NCI-H226 (cell line): ENCODE data around the gene ATCAY.

Experiments used
- DNase-seq: peaks from one replicate; pipeline ENCODE4 v3.0.0-alpha.2; 2015

Gene ATCAY

DNA sequence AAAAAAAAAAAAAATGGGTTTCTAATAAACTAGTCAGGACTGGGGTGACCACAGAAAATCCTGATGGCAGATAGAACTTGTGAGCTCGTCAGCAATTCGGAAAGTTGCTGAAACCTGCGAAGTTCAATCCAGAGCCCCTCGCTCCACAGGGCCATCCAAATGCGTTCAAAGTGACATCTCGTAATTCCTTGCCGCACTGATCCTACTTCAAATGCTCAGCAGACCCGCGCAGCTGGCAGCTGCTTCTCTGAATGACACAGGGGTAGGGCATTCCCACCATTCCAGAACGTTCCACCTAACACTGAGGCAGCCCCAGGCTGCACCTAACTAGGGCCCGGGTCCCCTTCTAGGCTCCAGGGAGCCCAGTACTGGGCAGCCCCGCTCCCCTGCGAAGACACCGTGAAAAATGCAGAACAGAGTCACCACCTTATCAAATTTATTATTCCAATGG lies 95.2 kb downstream of the ATCAY start:
- DNase-seq, result no peak

DNA sequence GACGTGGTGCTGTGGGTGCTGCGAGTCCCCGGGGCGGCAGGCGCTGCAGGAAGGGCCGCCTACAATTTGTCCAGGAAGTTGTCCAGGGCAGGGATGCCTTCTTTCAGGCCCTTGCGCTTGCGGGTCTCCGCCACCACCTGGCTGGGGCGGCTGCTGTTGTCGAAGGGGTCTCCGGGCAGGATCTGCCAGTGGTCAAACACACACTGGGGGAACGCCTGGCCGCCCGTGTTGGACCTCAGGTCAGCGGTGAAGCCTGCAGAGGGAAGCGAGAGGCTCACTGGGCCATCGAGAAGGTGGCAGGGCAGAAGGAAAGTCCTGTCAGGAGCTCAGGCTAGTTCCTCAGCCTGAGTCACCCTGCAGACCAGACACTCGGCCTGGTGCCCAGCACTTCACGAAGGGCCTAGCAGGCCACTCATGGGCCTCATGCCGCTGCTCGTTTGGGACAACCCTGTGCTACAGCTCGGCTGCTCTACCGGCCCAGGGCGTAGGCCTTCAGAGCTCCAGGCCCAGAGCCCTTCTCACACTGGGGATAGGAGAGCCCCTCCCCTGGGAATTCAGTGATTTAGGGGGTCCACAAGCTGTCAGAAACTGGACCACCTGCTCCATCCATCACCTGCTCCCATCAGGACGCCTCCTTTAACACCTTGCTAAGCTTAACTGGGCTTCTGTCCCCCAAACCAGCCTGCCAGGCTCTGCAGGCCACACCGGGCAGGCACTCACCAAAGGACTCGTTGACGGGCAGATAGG lies 96.2 kb downstream of the ATCAY start:
- DNase-seq, result no peak
